Liver (tissue), 9 donors: Measurements from ENCODE around the gene MTARC1. TPM values are rescaled to one million over a fixed set of nuclear protein-coding genes. Genes with fewer than 3 reads are reported as not detected.

ENCODE experiments used
- DNase-seq: peaks from one replicate; pipeline ENCODE4 v3.0.0-alpha.2; 2017; ENCODE audit warnings: low spot score
- H3K27ac ChIP-seq, 2 donors: one replicate each; pipeline ENCODE4 v1.7.0; 2013; ENCODE audit warnings: inconsistent platforms in 2 of 2, low read length in 2 of 2, control low read depth in 1 of 2, low read depth in 1 of 2, mild to moderate bottlenecking in 1 of 2
- H3K27me3 ChIP-seq, 4 donors: one replicate each; pipeline versions ENCODE4 v1.6.1 to v1.7.0; 2013; ENCODE audit warnings: low read length in 3 of 4, inconsistent platforms in 1 of 4, mild to moderate bottlenecking in 1 of 4, moderate library complexity in 1 of 4; ENCODE audit not compliant: control insufficient read depth in 4 of 4, insufficient read depth in 4 of 4
- H3K36me3 ChIP-seq, 4 donors: one replicate each; pipeline versions ENCODE4 v1.6.1 to v1.7.0; 2013; ENCODE audit warnings: low read length in 3 of 4, mild to moderate bottlenecking in 3 of 4, low read depth in 1 of 4, moderate library complexity in 1 of 4; ENCODE audit not compliant: control insufficient read depth in 4 of 4, insufficient read depth in 3 of 4
- H3K4me1 ChIP-seq, 4 donors: one replicate each; pipeline versions ENCODE4 v1.6.1 to v1.7.0; 2013; ENCODE audit warnings: low read length in 3 of 4, mild to moderate bottlenecking in 3 of 4, moderate library complexity in 1 of 4; ENCODE audit not compliant: control insufficient read depth in 4 of 4, insufficient read depth in 4 of 4
- H3K4me3 ChIP-seq, 3 donors: one replicate each; pipeline versions ENCODE4 v1.6.1 to v1.7.0; 2013; ENCODE audit warnings: low read length in 3 of 3, control low read depth in 1 of 3, low read depth in 1 of 3, mild to moderate bottlenecking in 1 of 3
- H3K9ac ChIP-seq, 2 donors: one replicate each; pipeline ENCODE4 v1.7.0; 2013; ENCODE audit warnings: low read length in 2 of 2, mild to moderate bottlenecking in 2 of 2, moderate library complexity in 2 of 2, control low read depth in 1 of 2, low read depth in 1 of 2
- H3K9me3 ChIP-seq, 4 donors: one replicate each; pipeline versions ENCODE4 v1.6.1 to v1.7.0; 2013; ENCODE audit warnings: low read length in 3 of 4; ENCODE audit not compliant: control insufficient read depth in 4 of 4
- ATF3 ChIP-seq: IDR thresholded peaks from 2 replicates; pipeline ENCODE4 v1.6.1; 2016; ENCODE audit warnings: antibody characterized with exemption
- CTCF ChIP-seq: fragments of 150-350 bp; IDR thresholded peaks from 2 replicates; pipeline ENCODE4 v1.5.1; 2017; ENCODE audit warnings: improper control_type of control experiment, low read depth, low read length; ENCODE audit not compliant: missing input control
- EGR1 ChIP-seq, 2 donors: IDR thresholded peaks; 2 replicates each; pipeline ENCODE4 v1.6.1; 2016 to 2018; ENCODE audit warnings: antibody characterized with exemption in 2 of 2, low read depth in 2 of 2
- FOXA1 ChIP-seq: IDR thresholded peaks from 2 replicates; pipeline ENCODE4 v1.6.1; 2016; ENCODE audit warnings: antibody characterized with exemption
- FOXA2 ChIP-seq: IDR thresholded peaks from 2 replicates; pipeline ENCODE4 v1.6.1; 2016; ENCODE audit warnings: antibody characterized with exemption
- HNF4A ChIP-seq, 2 donors: conservative IDR thresholded peaks; 2 replicates each; pipeline ENCODE4 v1.6.1; 2016; ENCODE audit warnings: antibody characterized with exemption in 2 of 2, mild to moderate bottlenecking in 2 of 2
- HNF4G ChIP-seq: IDR thresholded peaks from 2 replicates; pipeline ENCODE4 v1.6.1; 2016; ENCODE audit warnings: antibody characterized with exemption
- JUND ChIP-seq, 2 donors: IDR thresholded peaks; 2 replicates each; pipeline ENCODE4 v1.6.1; 2016; ENCODE audit warnings: antibody characterized with exemption in 2 of 2
- NR2F2 ChIP-seq: IDR thresholded peaks from 2 replicates; pipeline ENCODE4 v1.6.1; 2016; ENCODE audit warnings: antibody characterized with exemption
- RAD21 ChIP-seq, 2 donors: IDR thresholded peaks; 2 replicates each; pipeline ENCODE4 v1.6.1; 2016; ENCODE audit warnings: antibody characterized with exemption in 2 of 2, mild to moderate bottlenecking in 2 of 2
- REST ChIP-seq: IDR thresholded peaks from 2 replicates; pipeline ENCODE4 v1.6.1; 2016; ENCODE audit warnings: antibody characterized with exemption, mild to moderate bottlenecking
- SP1 ChIP-seq: IDR thresholded peaks from 2 replicates; pipeline ENCODE4 v1.6.1; 2018; ENCODE audit warnings: antibody characterized with exemption, mild to moderate bottlenecking
- TAF1 ChIP-seq: conservative IDR thresholded peaks from 2 replicates; pipeline ENCODE4 v1.6.1; 2016; ENCODE audit warnings: antibody characterized with exemption, mild to moderate bottlenecking
- YY1 ChIP-seq: IDR thresholded peaks from 2 replicates; pipeline ENCODE4 v1.6.1; 2016; ENCODE audit warnings: antibody characterized with exemption, mild to moderate bottlenecking
- WGBS: extraction: QIAGEN DNeasy Blood & Tissue Kit; methylation state at CpG from one replicate; pipeline ENCODE4 v1.1.7; 2013; 5-methylcytosine and 5-hydroxymethylcytosine counted together
- polyA plus RNA-seq, 2 donors: library from polyadenylated mRNA; stranded (reverse) in 1 of 2; unstranded in 1 of 2; fragments of 200-250 nt in 1 of 2; fragments of >200 nt in 1 of 2; fragmentation: Nextera tagmentation in 1 of 2; extraction: Ambion mirVana in 1 of 2; gene quantifications; one replicate each; pipeline versions ENCODE4 v1.2.1 to v1.2.3, GENCODE V29; 2013 to 2015
- total RNA-seq, 2 donors: library from RNA; depleted of rRNA; stranded (reverse); fragments of >200 nt; gene quantifications; one replicate each; pipeline ENCODE4 v1.2.3, GENCODE V29; 2014
- donor health status: healthy.
- donor health status: healthy.
- donor health status: healthy.
- donor health status: healthy.
- donor health status: healthy.

Gene MTARC1
- total and polyA plus RNA-seq, 4 donors: 9.8 to 71.3 (median 21.5) TPM

GRCh38 chr1:220783453-220783852 is 3.3 kb upstream of the MTARC1 start:
- no peak overlapping the region for H3K9ac ChIP-seq
- H3K4me1 ChIP-seq: peaks cover 3 to 59% (median 49%) of the 10 kb centered on the region in 4 donors
- H3K27ac ChIP-seq: no peak overlapping the region
- peaks cover 6 to 38% (median 21%) of the 10 kb centered on the region in 4 donors for H3K36me3 ChIP-seq
- no peak overlapping the region for H3K4me3 ChIP-seq
- no peaks in the 10 kb centered on the region for H3K9me3 ChIP-seq
- TF ChIP-seq HNF4G: no peak
- TF ChIP-seq NR2F2: no peak
- no peak for TF ChIP-seq FOXA2
- TF ChIP-seq REST: no peak
- no peak for TF ChIP-seq YY1
- TF ChIP-seq ATF3: no peak
- no peak for TF ChIP-seq TAF1
- no peak for TF ChIP-seq SP1
- TF ChIP-seq RAD21 (IDR thresholded peaks at IDR 0.05): no peak
- no peak for TF ChIP-seq JUND (IDR thresholded peaks at IDR 0.05)
- TF ChIP-seq CTCF: no peak
- no peak for TF ChIP-seq HNF4A (conservative IDR thresholded peaks at IDR 0.05)
- TF ChIP-seq FOXA1: no peak
- no peak for TF ChIP-seq EGR1 (IDR thresholded peaks at IDR 0.05; ENCODE audit: low read depth in 2 of 2)
- H3K27me3 ChIP-seq: no peaks in the 10 kb centered on the region
- 85% methylated on average over 3 of the region's 3 CpGs for WGBS
- no peak for DNase-seq

- Histone ChIP-seq H3K9ac (no peak overlapping the region), H3K36me3 (peaks cover 6 to 33% (median 15%) of the 10 kb centered on the region in 4 donors), H3K27me3 (no peaks in the 10 kb centered on the region), H3K9me3 (no peaks in the 10 kb centered on the region), H3K4me1 (peaks cover 3 to 66% (median 55%) of the 10 kb centered on the region in 4 donors), H3K27ac (peak overlapping the region in 1 of 2 donors; percentile 23), H3K4me3 (no peak overlapping the region)
- no peak for TF ChIP-seq HNF4A (conservative IDR thresholded peaks at IDR 0.05)
- no peak for TF ChIP-seq RAD21 (IDR thresholded peaks at IDR 0.05)
- no peak for TF ChIP-seq TAF1
- no peak for TF ChIP-seq FOXA1
- 90% methylated on average over 4 of the region's 4 CpGs for WGBS
- no peak for DNase-seq
Measured at GRCh38 chr1:220784751-220785150, 2.0 kb upstream of the MTARC1 start.
